Nucleus accumbens (tissue), 56 donors: ENCODE results near the gene LALBA.
"Not testable (repeated sequence)": the region's sequence is repeated elsewhere in the genome, so short reads cannot be mapped to it uniquely, and the experiment has no call there.

Experiments used
- DNase-seq, 56 donors: peaks; one replicate each; lab custom pipeline; 2025; lab: John Stamatoyannopoulos, UW

LALBA gene

DNA sequence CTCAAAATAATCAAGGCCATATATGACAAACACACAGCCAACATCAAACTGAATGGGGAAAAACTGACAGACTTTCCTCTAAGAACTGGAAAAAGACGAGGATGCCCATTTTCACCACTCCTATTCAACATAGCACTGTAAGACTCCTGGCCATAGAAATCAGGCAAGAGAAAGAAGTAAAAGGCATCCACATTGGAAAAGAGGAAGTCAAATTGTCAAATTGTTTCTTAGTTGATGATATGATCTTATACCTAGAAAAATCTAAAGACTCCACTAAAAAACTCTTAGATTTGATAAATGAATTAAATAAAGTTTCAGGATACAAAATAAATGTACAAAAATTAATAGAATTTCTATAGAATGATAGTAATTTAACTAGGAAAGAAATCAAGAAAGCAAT lies 33.2 kb downstream of the LALBA start:
- DNase-seq, result no peak

- no peak for DNase-seq
Measured at GRCh38 chr12:48532601-48533000, 37.2 kb downstream of the LALBA start.

DNA sequence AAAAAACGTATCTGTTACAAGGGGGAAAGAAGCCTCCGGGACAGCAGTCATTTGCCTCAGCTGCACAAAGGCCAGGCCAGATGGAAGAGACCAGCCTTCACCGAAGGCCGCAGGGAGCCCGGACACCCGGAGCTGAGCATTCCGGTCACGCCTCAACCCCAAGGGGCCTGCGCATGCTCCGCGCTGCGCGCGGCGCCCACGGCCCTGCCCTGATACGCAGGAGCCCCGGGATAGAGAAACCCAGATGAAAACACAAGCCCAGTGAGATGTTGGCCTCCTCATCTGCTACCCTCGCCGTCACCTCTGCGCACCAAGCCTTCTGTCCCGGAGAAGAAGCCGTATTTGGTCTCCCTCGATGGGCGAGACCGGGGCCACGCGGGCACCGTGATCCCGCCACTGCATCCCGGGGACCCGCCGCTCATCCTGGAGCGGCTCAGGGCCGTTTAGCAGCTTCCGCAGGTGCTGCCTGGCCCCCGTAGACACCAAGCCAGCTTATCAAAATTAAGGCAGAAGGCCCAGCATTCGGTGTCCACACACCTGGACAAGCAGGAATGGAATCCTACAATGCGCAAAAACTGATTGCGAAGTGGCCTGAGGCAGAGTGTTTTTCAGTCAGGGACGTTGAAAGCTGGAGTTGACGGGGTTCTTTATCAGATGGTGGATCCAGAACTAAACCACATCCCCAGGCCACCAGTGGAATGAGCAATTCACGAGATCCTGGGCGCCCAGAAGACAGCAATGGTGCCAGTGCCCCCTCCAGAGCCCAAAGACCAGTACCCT lies 41.8 kb downstream of the LALBA start:
- DNase-seq, result no peak

DNA sequence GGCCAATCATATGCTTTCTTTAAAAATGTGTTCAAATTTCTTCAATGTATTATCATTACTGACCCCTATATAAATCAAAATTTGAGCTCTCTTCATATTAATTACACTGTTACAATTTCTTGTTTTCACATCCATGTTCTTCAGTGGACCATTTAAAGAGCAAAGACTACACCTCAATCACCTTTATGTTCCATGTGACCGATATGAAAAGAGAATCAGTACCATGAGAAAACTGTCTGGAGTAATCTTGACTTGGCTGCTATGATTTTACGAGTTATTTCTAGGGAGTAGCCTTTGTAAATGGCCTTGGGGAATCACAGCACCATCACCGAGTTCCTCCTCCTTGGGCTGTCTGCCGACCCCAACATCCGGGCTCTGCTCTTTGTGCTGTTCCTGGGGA lies 44.5 kb downstream of the LALBA start, which contains the start of gene OR8S1:
Gene OR8S1, plus strand, starts transcription at position 301 of the 400 bp plus-strand sequence. Its CDS starts 0 bp downstream, at position 301.
- no peak for DNase-seq

DNA sequence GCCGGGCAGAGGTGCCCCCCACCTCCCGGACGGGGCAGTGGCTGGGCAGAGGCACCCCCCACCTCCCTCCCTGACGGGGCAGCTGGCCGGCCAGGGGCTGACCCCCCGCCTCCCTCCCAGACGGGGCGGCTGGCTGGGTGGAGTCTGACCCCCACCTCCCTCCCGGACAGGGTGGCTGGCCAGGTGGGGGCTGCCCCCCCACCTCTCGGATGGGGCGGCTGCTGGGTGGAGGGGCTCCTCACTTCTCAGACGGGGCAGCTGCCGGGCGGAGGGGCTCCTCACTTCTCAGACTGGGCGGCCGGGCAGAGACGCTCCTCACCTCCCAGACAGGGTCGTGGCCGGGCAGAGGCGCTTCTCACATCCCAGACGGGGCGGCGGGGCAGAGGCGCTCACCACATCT lies 49.5 kb downstream of the LALBA start:
- not testable (repeated sequence) for DNase-seq
